K562 (cell line): ENCODE results near the gene CHORDC1. TPM values are rescaled to one million over a fixed set of nuclear protein-coding genes. Genes with fewer than 3 reads are reported as not detected.

Experiments
- ATAC-seq: fragments of 200-7000 bp; cut with Tn5 transposase; 3 replicates; pipeline ENCODE4 v1.9.1; 2020; ENCODE audit warnings: moderate library complexity
- BruUV-seq: library from RNA; stranded (reverse); fragments of 400-500 nt; replicated peaks from 2 replicates; lab custom pipeline; 2021; lab: Mats Ljungman, UMichigan
- CTCF ChIA-PET: fragments of 300-600 bp; formaldehyde crosslinking; extraction: SDS; loops from one replicate; lab custom pipeline; 2021; ENCODE audit warnings: low intra/inter-chr PET ratio; lab: Yijun Ruan, JAX
- POLR2A ChIA-PET: fragments of 300-600, 350-650 bp; sonication (Branson Sonifier 250); formaldehyde crosslinking; extraction: SDS; loops from one replicate; lab custom pipeline; 2021; ENCODE audit warnings: antibody characterized with exemption, inconsistent platforms; lab: Yijun Ruan, JAX
- DNase-seq, 4 experiments: peaks; one replicate each; pipeline versions ENCODE4 v3.0.0 to v3.0.0-alpha.2; 2011 to 2018; ENCODE audit warnings: low spot score in 3 of 4, mixed read lengths in 3 of 4; ENCODE audit errors: extremely low read depth in 1 of 4
- FAIRE-seq: peaks from 2 replicates; lab custom pipeline; 2011; peaks lifted over from hg19 to GRCh38; lab: Jason Lieb, UNC
- H2AFZ ChIP-seq: 2 replicates; pipeline ENCODE4 v1.6.0; 2011; ENCODE audit warnings: low read depth, low read length, control low read depth, inconsistent platforms
- H3K27ac ChIP-seq: fragments of 200-600 bp; 3 replicates; pipeline ENCODE4 v1.8.0; 2011; ENCODE audit warnings: low read depth, mild to moderate bottlenecking, control low read depth, inconsistent platforms, low read length, moderate library complexity, mixed read lengths; ENCODE audit errors: extremely low read depth
- H3K27me3 ChIP-seq, 2 experiments: fragments of 300-600 bp in 1 of 2; 2 replicates in 1 of 2; 3 replicates in 1 of 2; pipeline versions ENCODE4 v1.6.0 to v1.8.0; 2011; ENCODE audit warnings: inconsistent platforms in 2 of 2, low read length in 2 of 2, mild to moderate bottlenecking in 1 of 2, mixed read lengths in 1 of 2, moderate library complexity in 1 of 2; ENCODE audit not compliant: control insufficient read depth in 2 of 2, insufficient read depth in 2 of 2
- H3K36me3 ChIP-seq: fragments of 300-600 bp; 3 replicates; pipeline ENCODE4 v1.8.0; 2011; ENCODE audit warnings: mild to moderate bottlenecking, low read length, inconsistent platforms; ENCODE audit not compliant: control insufficient read depth, insufficient read depth
- H3K4me1 ChIP-seq, 2 experiments: fragments of 200-600 bp in 1 of 2; replicated peaks in 1 of 2; 2 replicates in 1 of 2; 3 replicates in 1 of 2; pipeline versions ENCODE4 v1.5.1 to v1.8.0; 2011; ENCODE audit warnings: inconsistent platforms in 2 of 2, low read length in 2 of 2, mild to moderate bottlenecking in 1 of 2, mixed read lengths in 1 of 2, moderate library complexity in 1 of 2; ENCODE audit not compliant: control insufficient read depth in 2 of 2, insufficient read depth in 2 of 2
- H3K4me2 ChIP-seq: 2 replicates; pipeline ENCODE4 v1.6.1; 2011; ENCODE audit warnings: low read length, control low read depth, inconsistent platforms, mixed read lengths; ENCODE audit not compliant: insufficient read depth
- H3K4me3 ChIP-seq: fragments of 200-600 bp; sonication (generic), shearing (Covaris generic); 2 replicates; pipeline ENCODE4 v1.5.1; 2016; ENCODE audit warnings: control low read depth, inconsistent platforms
- H3K79me2 ChIP-seq: fragments of 200-600 bp; 3 replicates; pipeline ENCODE4 v1.8.0; 2011; ENCODE audit warnings: low read length, inconsistent platforms; ENCODE audit not compliant: control insufficient read depth, insufficient read depth
- H3K9ac ChIP-seq, 2 experiments: 2 replicates each; pipeline versions ENCODE4 v1.6.0 to v1.6.1; 2011; ENCODE audit warnings: low read depth in 2 of 2, low read length in 2 of 2, control low read depth in 1 of 2, inconsistent platforms in 1 of 2, mild to moderate bottlenecking in 1 of 2, mixed read lengths in 1 of 2; ENCODE audit not compliant: insufficient read depth in 1 of 2
- H3K9me1 ChIP-seq: one replicate; pipeline ENCODE4 v1.6.0; 2011; ENCODE audit warnings: inconsistent platforms, mild to moderate bottlenecking, low read length, moderate library complexity; ENCODE audit not compliant: control insufficient read depth, insufficient read depth
- H3K9me3 ChIP-seq: replicated peaks from 2 replicates; pipeline ENCODE4 v1.5.1; 2011; ENCODE audit warnings: low read depth, low read length, inconsistent platforms; ENCODE audit not compliant: control insufficient read depth, insufficient read depth
- H4K20me1 ChIP-seq: replicated peaks from 2 replicates; pipeline ENCODE4 v1.6.1; 2011; ENCODE audit warnings: low read length, inconsistent platforms, mixed read lengths; ENCODE audit not compliant: control insufficient read depth, insufficient read depth
- ARHGAP35 ChIP-seq: fragments of 450-650 bp; IDR thresholded peaks from 2 replicates; pipeline ENCODE4 v1.6.1; 2018; ENCODE audit not compliant: partially characterized antibody
- CHD4 ChIP-seq: fragments of 200-600 bp; sonication (generic); IDR thresholded peaks from 3 replicates; pipeline ENCODE4 v1.6.1; 2012; ENCODE audit warnings: low read depth, mild to moderate bottlenecking, mixed read lengths, low read length, inconsistent platforms; ENCODE audit not compliant: insufficient read depth, insufficient replicate concordance, poor library complexity, severe bottlenecking
- ETV1 ChIP-seq: fragments of 450-650 bp; conservative IDR thresholded peaks from 2 replicates; pipeline ENCODE4 v1.6.1; 2016; ENCODE audit warnings: missing genetic modification characterization, control low read depth, low read depth, missing compliant biosample characterization
- HES1 ChIP-seq: fragments of 450-650 bp; IDR thresholded peaks from 2 replicates; pipeline ENCODE4 v1.6.1; 2016; ENCODE audit warnings: low read depth, mild to moderate bottlenecking, moderate library complexity
- HNRNPUL1 ChIP-seq: fragments of 200-400 bp; formaldehyde crosslinking; IDR thresholded peaks from 2 replicates; pipeline ENCODE4 v1.6.1; 2017; ENCODE audit warnings: low read length
- KDM5B ChIP-seq: fragments of 200-600 bp; sonication (generic); IDR thresholded peaks from 2 replicates; pipeline ENCODE4 v1.6.1; 2012; ENCODE audit warnings: low read depth, mild to moderate bottlenecking, moderate library complexity, low read length, control low read depth, inconsistent platforms; ENCODE audit not compliant: insufficient replicate concordance
- KLF6 ChIP-seq: fragments of 250-450 bp; sonication (Bioruptor Pico); IDR thresholded peaks from 2 replicates; pipeline ENCODE4 v1.4.0; 2020; ENCODE audit warnings: mild to moderate bottlenecking, moderate library complexity, borderline replicate concordance
- MLLT1 ChIP-seq, 2 experiments: fragments of 450-650 bp; IDR thresholded peaks; 2 replicates each; pipeline ENCODE4 v1.6.1; 2016
- NR0B1 ChIP-seq: fragments of 450-650 bp; IDR thresholded peaks from one replicate; pipeline ENCODE4 v1.6.1; 2018; ENCODE audit warnings: mild to moderate bottlenecking, moderate library complexity; ENCODE audit not compliant: partially characterized antibody
- POLR3A ChIP-seq: IDR thresholded peaks from 2 replicates; pipeline ENCODE4 v1.6.1; 2011; ENCODE audit warnings: borderline replicate concordance, mild to moderate bottlenecking, moderate library complexity; ENCODE audit not compliant: insufficient read length, insufficient read depth; ENCODE audit errors: extremely low read depth
- RAD21 ChIP-seq, 2 experiments: fragments of 250-450 bp in 1 of 2; fragments of 450-650 bp in 1 of 2; sonication (Bioruptor Pico) in 1 of 2; formaldehyde crosslinking in 1 of 2; IDR thresholded peaks in 1 of 2; conservative IDR thresholded peaks in 1 of 2; 2 replicates each; pipeline versions ENCODE4 v1.4.0 to v1.8.0; 2020 to 2022; ENCODE audit warnings: mild to moderate bottlenecking in 2 of 2, moderate library complexity in 1 of 2
- SETDB1 ChIP-seq: IDR thresholded peaks from one replicate; pipeline ENCODE4 v1.6.1; 2012; ENCODE audit warnings: low read length, control low read depth, inconsistent platforms
- TFAP4 ChIP-seq: sonication (generic); formaldehyde crosslinking; IDR thresholded peaks from 2 replicates; pipeline ENCODE4 v1.8.0; 2022; ENCODE audit warnings: missing genetic modification reagents, mild to moderate bottlenecking, moderate library complexity, borderline replicate concordance
- USF2 ChIP-seq: sonication (generic); formaldehyde crosslinking; IDR thresholded peaks from 2 replicates; pipeline ENCODE4 v1.5.0; 2020; ENCODE audit warnings: missing genetic modification reagents
- ZBTB12 ChIP-seq: fragments of 250-450 bp; sonication (Bioruptor Pico); IDR thresholded peaks from 2 replicates; pipeline ENCODE4 v1.4.0; 2020
- WGBS: fragments of 100-300 bp; shearing (Covaris generic); methylation state at CpG from one replicate; pipeline ENCODE4 v1.1.6; 2016; ENCODE audit warnings: low coverage, mixed read lengths; ENCODE audit not compliant: insufficient coverage; ENCODE audit errors: missing lambda C conversion rate; 5-methylcytosine and 5-hydroxymethylcytosine counted together
- in situ Hi-C: fragments of 300-500 bp; cut with MboI; formaldehyde crosslinking; loops from 4 replicates; pipeline ENCODE4 v1.15.0; 2018; ENCODE audit warnings: inconsistent platforms, mixed read lengths
- intact Hi-C: fragments of 100-400 bp; cut with micrococcal nuclease; formaldehyde crosslinking; loops from 2 replicates; pipeline ENCODE4 v1.14.2; 2022
- polyA plus RNA-seq, 8 experiments: library from polyadenylated mRNA; depleted of rRNA in 4 of 8; stranded (reverse) in 5 of 8; unstranded in 3 of 8; fragments of >200 nt; fragmentation: Nextera tagmentation in 2 of 8; fragmentation: Illumina TruSeq in 1 of 8; extraction: Ambion mirVana in 2 of 8; extraction: Trizol in 1 of 8; gene quantifications; 2 replicates each; pipeline versions ENCODE4 v1.2.1 to v1.2.3, GENCODE V29; 2011 to 2014; ENCODE audit warnings: inconsistent platforms in 1 of 8, missing spikeins in 1 of 8
- total RNA-seq, 7 experiments: library from RNA; depleted of rRNA in 6 of 7; stranded (reverse); fragments of >200 nt in 6 of 7; fragmentation: Illumina TruSeq in 2 of 7; extraction: Trizol in 2 of 7; gene quantifications; 2 replicates each; pipeline versions ENCODE4 v1.2.1 to v1.2.3, GENCODE V29; 2011 to 2021; ENCODE audit warnings: low replicate concordance in 1 of 7

CHORDC1 gene
- total and polyA plus RNA-seq, 9 of the 15 experiments (the other 6 are each of a cell fraction or from before 2014, with no cell fraction given), result 68.7 to 148 (median 112) TPM

- Histone ChIP-seq H3K27me3 (peaks cover 0 to 11% of the 10 kb centered on the region in 2 experiments; a peak in 2 of 5 replicates), H3K36me3 (no peaks in the 10 kb centered on the region), H3K27ac (no peak overlapping the region), H3K9ac (no peak overlapping the region), H3K9me1 (no peaks in the 10 kb centered on the region), H3K9me3 (no peaks in the 10 kb centered on the region), H2AFZ (no peak overlapping the region), H3K4me1 (peaks cover 0 to 5% of the 10 kb centered on the region in 2 experiments; a peak in 2 of 5 replicates), H4K20me1 (no peaks in the 10 kb centered on the region), H3K4me2 (no peak overlapping the region), H3K79me2 (no peaks in the 10 kb centered on the region), H3K4me3 (no peak overlapping the region)
- WGBS, result 14% methylated on average over 3 of the region's 3 CpGs
- TF ChIP-seq POLR3A (no peak), KLF6 (CRISPR knock-in tag) (no peak), MLLT1 (IDR thresholded peaks at IDR 0.05) (no peak), ARHGAP35 (no peak), TFAP4 (CRISPR knock-in tag) (no peak), CHD4 (no peak), HES1 (no peak), NR0B1 (no peak), HNRNPUL1 (no peak), USF2 (CRISPR knock-in tag) (no peak), ETV1 (tag) (no peak), ZBTB12 (CRISPR knock-in tag) (no peak), SETDB1 (no peak), KDM5B (no peak), RAD21 (CRISPR knock-in tag; conservative IDR thresholded peaks at IDR 0.05 in 1 of 2, IDR thresholded peaks at IDR 0.05 in 1 of 2) (no peak)
- POLR2A ChIA-PET, result no interaction called here
- in situ Hi-C loops, result no loop called here
- DNase-seq, result no peak
- intact Hi-C loops, result no loop called here
- CTCF ChIA-PET, result no interaction called here
- BruUV-seq, result no TSS peak
- no peak for ATAC-seq
- no peak for FAIRE-seq
These were observed 29.2 kb upstream of the CHORDC1 start for GRCh38 chr11:90252053-90252452.
